Measurements from ENCODE around the gene QRFP.

The QRFP gene

GRCh38 chr9:130923611-130924447, 27.2 kb upstream of the QRFP start:
- POLR2A ChIA-PET, result no interaction called here
- Histone ChIP-seq H3K4me1 (ENCODE audit: control insufficient read depth, insufficient read depth, low read length) (peaks cover 3% of the 10 kb centered on the region; the same call in 1 of the 2 replicates), H3K36me3 (ENCODE audit: control insufficient read depth in 2 of 2, insufficient read depth in 1 of 2, low read length in 2 of 2) (no peaks in the 10 kb centered on the region), H3K9me3 (ENCODE audit: control insufficient read depth, insufficient read depth, low read depth, low read length) (no peaks in the 10 kb centered on the region), H3K27ac (ENCODE audit: extremely low read depth, low read depth, low read length) (no peak overlapping the region), H3K4me3 (ENCODE audit: low read depth, low read length) (no peak overlapping the region)
- TF ChIP-seq SCRT2 (tag by site-specific recombination; IDR thresholded peaks at IDR 0.05) (0 out of 2 replicates have a peak, but pooled peaks have one; percentile 7), ZBTB7A (tag by site-specific recombination; IDR thresholded peaks at IDR 0.05; ENCODE audit: low read depth) (no peak)
- CTCF ChIA-PET, result interaction anchor here (1.2 kb wide), 1 partner anchor 223 kb away, joined by 5 read pairs; no protein-coding TSS in a partner anchor

DNA sequence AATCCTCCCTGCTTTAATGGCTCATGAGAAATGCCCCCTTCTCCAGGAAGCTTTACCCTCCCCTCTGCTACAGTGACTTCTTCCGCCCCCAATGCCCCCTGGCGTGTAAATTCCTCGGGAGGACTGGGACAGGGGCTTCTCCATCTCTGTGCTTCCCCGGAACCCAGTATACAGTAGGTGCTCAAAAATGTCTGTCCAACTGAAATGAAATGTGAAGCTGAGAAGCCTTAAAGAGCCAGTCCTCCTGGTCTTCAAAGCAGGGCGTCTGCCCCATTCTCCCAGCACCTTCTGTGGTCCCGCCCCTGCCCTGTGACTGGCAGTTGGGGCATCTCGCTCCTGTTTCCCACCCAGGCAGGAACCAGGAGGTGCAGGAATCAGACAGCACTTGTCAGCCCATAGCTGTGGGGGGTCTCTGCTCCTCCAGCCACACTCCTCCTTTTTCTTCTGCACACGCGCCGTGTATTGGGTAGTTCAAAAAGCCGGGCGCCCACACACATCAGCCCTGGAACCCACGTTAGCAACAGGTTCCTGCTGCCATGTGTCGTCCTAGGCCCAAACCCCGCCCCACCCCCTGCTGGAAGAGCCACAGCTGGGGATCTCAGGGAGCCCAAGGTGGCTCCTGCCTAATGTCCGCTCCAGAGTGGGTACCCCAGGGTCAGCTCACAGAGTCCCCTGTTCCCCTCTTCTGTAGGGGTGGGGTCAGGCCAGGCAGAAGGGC, 26.4 kb upstream of the QRFP start:
- CTCF ChIA-PET, result interaction anchor here (0.7 to 1.2 kb wide), 2 partner anchors 10 to 222 kb away, joined by 3 to 5 read pairs; no protein-coding TSS in a partner anchor

More for the DNA sequence above, 26.4 kb upstream of the QRFP start:
- peaks cover under 1% of the 10 kb centered on the region; the same call in 1 of the 2 replicates for H3K4me1 ChIP-seq (ENCODE audit: control insufficient read depth, insufficient read depth, low read length)
- no peak for TF ChIP-seq OSR2 (tag by site-specific recombination; IDR thresholded peaks at IDR 0.05)
- no peak for TF ChIP-seq ZNF837 (tag by site-specific recombination; IDR thresholded peaks at IDR 0.05)
- no peak for TF ChIP-seq MZF1 (tag by site-specific recombination; IDR thresholded peaks at IDR 0.05; ENCODE audit: borderline replicate concordance)
- TF ChIP-seq GLIS1 (tag by site-specific recombination; IDR thresholded peaks at IDR 0.05), result peak; percentile 52; the same call in 1 of the 2 replicates
- TF ChIP-seq ZNF600 (tag by site-specific recombination; IDR thresholded peaks at IDR 0.05), result no peak
- TF ChIP-seq SCRT2 (tag by site-specific recombination; IDR thresholded peaks at IDR 0.05), result peak; percentile 95
- TF ChIP-seq ZFHX2 (tag by site-specific recombination; conservative IDR thresholded peaks at IDR 0.05), result no peak; the same call in 1 of the 2 replicates
- no peak for TF ChIP-seq ZNF426 (tag by site-specific recombination; IDR thresholded peaks at IDR 0.05)
- no peak for TF ChIP-seq ZNF530 (tag by site-specific recombination; IDR thresholded peaks at IDR 0.05; ENCODE audit: low read depth)
- no peak for TF ChIP-seq ZNF174 (tag by site-specific recombination; IDR thresholded peaks at IDR 0.05)
- TF ChIP-seq, protein P1, sequence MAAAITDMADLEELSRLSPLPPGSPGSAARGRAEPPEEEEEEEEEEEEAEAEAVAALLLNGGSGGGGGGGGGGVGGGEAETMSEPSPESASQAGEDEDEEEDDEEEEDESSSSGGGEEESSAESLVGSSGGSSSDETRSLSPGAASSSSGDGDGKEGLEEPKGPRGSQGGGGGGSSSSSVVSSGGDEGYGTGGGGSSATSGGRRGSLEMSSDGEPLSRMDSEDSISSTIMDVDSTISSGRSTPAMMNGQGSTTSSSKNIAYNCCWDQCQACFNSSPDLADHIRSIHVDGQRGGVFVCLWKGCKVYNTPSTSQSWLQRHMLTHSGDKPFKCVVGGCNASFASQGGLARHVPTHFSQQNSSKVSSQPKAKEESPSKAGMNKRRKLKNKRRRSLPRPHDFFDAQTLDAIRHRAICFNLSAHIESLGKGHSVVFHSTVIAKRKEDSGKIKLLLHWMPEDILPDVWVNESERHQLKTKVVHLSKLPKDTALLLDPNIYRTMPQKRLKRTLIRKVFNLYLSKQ (tag by site-specific recombination; IDR thresholded peaks at IDR 0.05; ENCODE audit: borderline replicate concordance), result no peak
- no peak for TF ChIP-seq ZNF404 (tag by site-specific recombination; IDR thresholded peaks at IDR 0.05)
- TF ChIP-seq ZNF341 (tag by site-specific recombination; IDR thresholded peaks at IDR 0.05; ENCODE audit: low read depth), result peak; percentile 74
- TF ChIP-seq YY1 (tag by site-specific recombination; IDR thresholded peaks at IDR 0.05), result no peak
- peak; percentile 65; the same call in 1 of the 2 replicates for TF ChIP-seq SCRT1 (tag by site-specific recombination; IDR thresholded peaks at IDR 0.05; ENCODE audit: borderline replicate concordance)
- no peak for TF ChIP-seq ZNF518A (tag by site-specific recombination; conservative IDR thresholded peaks at IDR 0.05; ENCODE audit: low read depth)
- TF ChIP-seq EGR2 (tag by site-specific recombination; IDR thresholded peaks at IDR 0.05; ENCODE audit: low read depth), result peak; percentile 39
- no peaks in the 10 kb centered on the region for H3K36me3 ChIP-seq (ENCODE audit: control insufficient read depth in 2 of 2, insufficient read depth in 1 of 2, low read length in 2 of 2)
- H3K4me3 ChIP-seq (ENCODE audit: low read depth, low read length), result no peak overlapping the region
- H3K9me3 ChIP-seq (ENCODE audit: control insufficient read depth, insufficient read depth, low read depth, low read length), result no peaks in the 10 kb centered on the region
- POLR2A ChIA-PET, result no interaction called here
- H3K27ac ChIP-seq (ENCODE audit: extremely low read depth, low read depth, low read length), result no peak overlapping the region

Measured in HEK293 (cell line).